Mammary epithelial cell (primary cell): Measurements from ENCODE around the gene CAGE1.
"Not testable (repeated sequence)": the region's sequence is repeated elsewhere in the genome, so short reads cannot be mapped to it uniquely, and the experiment has no call there.

Experiments
- CTCF ChIP-seq, 2 donors: IDR thresholded peaks in 1 of 2; conservative IDR thresholded peaks in 1 of 2; 2 replicates each; pipeline ENCODE4 v1.5.1; 2011 to 2012; ENCODE audit warnings: inconsistent platforms in 2 of 2, low read length in 2 of 2, mild to moderate bottlenecking in 2 of 2, control low read depth in 1 of 2, low read depth in 1 of 2; ENCODE audit not compliant: insufficient read depth in 1 of 2; ENCODE audit errors: extremely low read depth in 1 of 2
- EZH2 ChIP-seq: IDR thresholded peaks from 2 replicates; pipeline ENCODE4 v1.6.1; 2012; ENCODE audit warnings: low read length, inconsistent platforms, borderline replicate concordance

- TF ChIP-seq CTCF (conservative IDR thresholded peaks at IDR 0.05 in 1 of 2, IDR thresholded peaks at IDR 0.05 in 1 of 2; ENCODE audit: extremely low read depth in 1 of 2, insufficient read depth in 1 of 2, low read depth in 1 of 2, low read length in 2 of 2); EZH2: not testable (repeated sequence)
These were observed 37.6 kb downstream of the CAGE1 start for GRCh38 chr6:7351916-7352315.
